DOHH2 (cell line): Measurements from ENCODE around the gene DNAH1.

Experiments used
- CTCF ChIP-seq: fragments of 200-600 bp; sonication (generic); IDR thresholded peaks from one replicate; pipeline ENCODE4 v1.5.1; 2014; ENCODE audit warnings: antibody characterized with exemption, mild to moderate bottlenecking, low read depth, low read length; ENCODE audit not compliant: poor library complexity, severe bottlenecking
- EZH2phosphoT487 ChIP-seq: fragments of 200-600 bp; sonication (generic); IDR thresholded peaks from 2 replicates; pipeline ENCODE4 v1.6.1; 2017; ENCODE audit warnings: borderline replicate concordance, mild to moderate bottlenecking, antibody characterized with exemption, low read length, moderate library complexity, mixed read lengths

GRCh38 chr3:52355526-52355925 is 39.4 kb downstream of the DNAH1 start:
- TF ChIP-seq CTCF (no peak), EZH2phosphoT487 (no peak)
